ENCODE measurements around the gene NTN4.
A peak's percentile ranks its signal among the peaks of the same experiment; 100 is the strongest.

The NTN4 gene

GRCh38 chr12:95651681-95652080, 138.9 kb downstream of the NTN4 start:
- DNase-seq, result no peak

GRCh38 chr12:95648990-95649791, 141.4 kb downstream of the NTN4 start:
- no peak for DNase-seq

- no peak for DNase-seq
These were observed 143.8 kb downstream of the NTN4 start for GRCh38 chr12:95646781-95647190.

- DNase-seq, result no peak
These were observed 147.3 kb downstream of the NTN4 start for GRCh38 chr12:95643256-95643655.

- DNase-seq, result no peak
These were observed 148.0 kb downstream of the NTN4 start for GRCh38 chr12:95642583-95642982.

GRCh38 chr12:95641299-95641952, 149.1 kb downstream of the NTN4 start:
- no peak for DNase-seq

GRCh38 chr12:95640516-95640915, 150.0 kb downstream of the NTN4 start:
- no peak for DNase-seq

- DNase-seq, result no peak
These were observed 153.0 kb downstream of the NTN4 start for GRCh38 chr12:95637471-95638155.

GRCh38 chr12:95637010-95637409, 153.6 kb downstream of the NTN4 start:
- no peak for DNase-seq

GRCh38 chr12:95634622-95635621, 155.6 kb downstream of the NTN4 start:
- DNase-seq, result no peak

- no peak for DNase-seq
These were observed 156.7 kb downstream of the NTN4 start for GRCh38 chr12:95633732-95634465.

- DNase-seq, result no peak
These were observed 157.4 kb downstream of the NTN4 start for GRCh38 chr12:95633049-95633731.

- no peak for DNase-seq
These were observed 160.1 kb downstream of the NTN4 start for GRCh38 chr12:95630496-95630895.

GRCh38 chr12:95629392-95629791, 161.2 kb downstream of the NTN4 start:
- no peak for DNase-seq

- DNase-seq, result no peak
These were observed 163.7 kb downstream of the NTN4 start for GRCh38 chr12:95626854-95627253.

- DNase-seq, result no peak
These were observed 165.6 kb downstream of the NTN4 start for GRCh38 chr12:95625012-95625411.

GRCh38 chr12:95624589-95624988, 166.0 kb downstream of the NTN4 start:
- no peak for DNase-seq

- peak; percentile 6 for DNase-seq
These were observed 166.9 kb downstream of the NTN4 start for GRCh38 chr12:95623554-95624170.

GRCh38 chr12:95622879-95623278, 167.7 kb downstream of the NTN4 start:
- DNase-seq, result no peak

- DNase-seq, result no peak
These were observed 168.8 kb downstream of the NTN4 start for GRCh38 chr12:95621725-95622124.

GRCh38 chr12:95620171-95620570, 170.4 kb downstream of the NTN4 start:
- no peak for DNase-seq

Measured in stimulated activated naive CD4-positive, alpha-beta T cell treated with Interleukin-2 at 50 U/mL for 16 hours (primary cell).